Stomach (tissue), 4 donors: Measurements from ENCODE around the gene CFAP299.

Experiments used
- EP300 ChIP-seq: sonication (generic); formaldehyde crosslinking; IDR thresholded peaks from one replicate; pipeline ENCODE4 v1.6.1; 2017; ENCODE audit warnings: antibody characterized with exemption
- TF ChIP-seq, protein P1 (sequence below), 7 experiments: fragments of 450-650 bp in 4 of 7; fragments of 200-600 bp in 3 of 7; sonication (generic) in 3 of 7; IDR thresholded peaks; one replicate each; pipeline ENCODE4 v1.5.1; 2016 to 2019; ENCODE audit warnings: antibody characterized with exemption in 7 of 7, control low read depth in 2 of 7, mild to moderate bottlenecking in 1 of 7

DNA sequence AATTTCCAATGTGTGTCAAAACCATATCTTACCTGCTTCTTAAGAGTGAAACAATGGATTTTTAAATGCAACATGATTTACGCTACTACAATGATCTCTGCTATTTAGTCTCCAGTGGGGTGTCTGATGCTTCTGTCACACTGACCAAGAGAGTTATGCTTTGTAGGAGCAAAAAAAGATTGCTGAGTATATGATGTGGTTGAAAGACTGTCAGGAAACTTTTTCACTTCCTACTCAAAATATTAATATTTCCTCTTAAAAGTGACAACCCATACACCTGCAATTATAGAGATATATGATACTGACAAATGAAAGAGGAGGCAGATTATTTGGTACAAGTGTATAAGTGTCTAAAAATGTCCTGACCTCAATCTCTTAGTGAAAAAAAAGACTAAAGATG is 589.8 kb downstream of the CFAP299 start:
- TF ChIP-seq, protein P1, sequence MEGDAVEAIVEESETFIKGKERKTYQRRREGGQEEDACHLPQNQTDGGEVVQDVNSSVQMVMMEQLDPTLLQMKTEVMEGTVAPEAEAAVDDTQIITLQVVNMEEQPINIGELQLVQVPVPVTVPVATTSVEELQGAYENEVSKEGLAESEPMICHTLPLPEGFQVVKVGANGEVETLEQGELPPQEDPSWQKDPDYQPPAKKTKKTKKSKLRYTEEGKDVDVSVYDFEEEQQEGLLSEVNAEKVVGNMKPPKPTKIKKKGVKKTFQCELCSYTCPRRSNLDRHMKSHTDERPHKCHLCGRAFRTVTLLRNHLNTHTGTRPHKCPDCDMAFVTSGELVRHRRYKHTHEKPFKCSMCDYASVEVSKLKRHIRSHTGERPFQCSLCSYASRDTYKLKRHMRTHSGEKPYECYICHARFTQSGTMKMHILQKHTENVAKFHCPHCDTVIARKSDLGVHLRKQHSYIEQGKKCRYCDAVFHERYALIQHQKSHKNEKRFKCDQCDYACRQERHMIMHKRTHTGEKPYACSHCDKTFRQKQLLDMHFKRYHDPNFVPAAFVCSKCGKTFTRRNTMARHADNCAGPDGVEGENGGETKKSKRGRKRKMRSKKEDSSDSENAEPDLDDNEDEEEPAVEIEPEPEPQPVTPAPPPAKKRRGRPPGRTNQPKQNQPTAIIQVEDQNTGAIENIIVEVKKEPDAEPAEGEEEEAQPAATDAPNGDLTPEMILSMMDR (IDR thresholded peaks at IDR 0.05): no peak
- TF ChIP-seq EP300: no peak
